WTC11 (cell line): ENCODE measurements around the gene FTH1.

ENCODE experiments used
- ATF3 ChIP-seq: sonication (generic); formaldehyde crosslinking; conservative IDR thresholded peaks from 2 replicates; pipeline ENCODE4 v1.8.1; 2022; ENCODE audit warnings: mild to moderate bottlenecking, missing genetic modification reagents
- ATF6 ChIP-seq: sonication (generic); formaldehyde crosslinking; IDR thresholded peaks from 2 replicates; pipeline ENCODE4 v1.8.1; 2023; ENCODE audit warnings: mild to moderate bottlenecking, missing genetic modification reagents
- CBFB ChIP-seq: sonication (generic); formaldehyde crosslinking; IDR thresholded peaks from 2 replicates; pipeline ENCODE4 v1.8.1; 2022; ENCODE audit warnings: mild to moderate bottlenecking, low read depth, missing genetic modification reagents
- CREB1 ChIP-seq: sonication (generic); formaldehyde crosslinking; IDR thresholded peaks from 2 replicates; pipeline ENCODE4 v1.8.0; 2023; ENCODE audit warnings: mild to moderate bottlenecking, missing genetic modification reagents
- CREM ChIP-seq: sonication (generic); formaldehyde crosslinking; IDR thresholded peaks from 2 replicates; pipeline ENCODE4 v1.8.1; 2022; ENCODE audit warnings: mild to moderate bottlenecking, missing genetic modification reagents, moderate library complexity
- CTCF ChIP-seq: fragments of 200-600 bp; IDR thresholded peaks from 2 replicates; pipeline ENCODE4 v1.8.0; 2022; ENCODE audit warnings: antibody characterized with exemption
- FOXK1 ChIP-seq: sonication (generic); formaldehyde crosslinking; IDR thresholded peaks from 2 replicates; pipeline ENCODE4 v1.8.0; 2022; ENCODE audit warnings: mild to moderate bottlenecking, moderate library complexity, missing genetic modification reagents
- FOXP1 ChIP-seq: sonication (generic); formaldehyde crosslinking; IDR thresholded peaks from 2 replicates; pipeline ENCODE4 v1.8.0; 2022; ENCODE audit warnings: missing genetic modification reagents, mild to moderate bottlenecking, moderate library complexity, borderline replicate concordance
- IRF1 ChIP-seq: sonication (generic); formaldehyde crosslinking; IDR thresholded peaks from 2 replicates; pipeline ENCODE4 v1.8.0; 2023; ENCODE audit warnings: missing genetic modification reagents
- NR2C2 ChIP-seq: sonication (generic); formaldehyde crosslinking; IDR thresholded peaks from 2 replicates; pipeline ENCODE4 v1.8.0; 2022; ENCODE audit warnings: mild to moderate bottlenecking, missing genetic modification reagents
- USF1 ChIP-seq: sonication (generic); formaldehyde crosslinking; IDR thresholded peaks from 2 replicates; pipeline ENCODE4 v1.8.0; 2022; ENCODE audit warnings: mild to moderate bottlenecking, missing genetic modification reagents

GRCh38 chr11:61972672-61973475 is 5.4 kb upstream of the FTH1 start:
- no peak for TF ChIP-seq FOXP1 (CRISPR knock-in tag)
- no peak for TF ChIP-seq CTCF
- TF ChIP-seq IRF1 (CRISPR knock-in tag): no peak
- no peak for TF ChIP-seq NR2C2
- TF ChIP-seq USF1 (CRISPR knock-in tag): no peak
- TF ChIP-seq CBFB (CRISPR knock-in tag): no peak
- TF ChIP-seq FOXK1: no peak
- no peak for TF ChIP-seq ATF3
- no peak for TF ChIP-seq CREM (CRISPR knock-in tag)
- no peak for TF ChIP-seq CREB1 (CRISPR knock-in tag)
- no peak for TF ChIP-seq ATF6 (CRISPR knock-in tag)
